GM12892 (cell line): ENCODE results near the gene UQCRFS1.
"Not testable (repeated sequence)": the region's sequence is repeated elsewhere in the genome, so short reads cannot be mapped to it uniquely, and the experiment has no call there.

Source experiments
- POLR2A ChIP-seq: IDR thresholded peaks from 2 replicates; pipeline ENCODE4 v1.6.1; 2011; ENCODE audit warnings: low read depth, low read length, control low read depth
- POLR2AphosphoS5 ChIP-seq: IDR thresholded peaks from 2 replicates; pipeline ENCODE4 v1.6.1; 2011; ENCODE audit warnings: low read depth, low read length, control low read depth
- TAF1 ChIP-seq: IDR thresholded peaks from 2 replicates; pipeline ENCODE4 v1.6.1; 2011; ENCODE audit warnings: low read depth, mild to moderate bottlenecking, control low read depth, low read length, borderline replicate concordance

- not testable (repeated sequence) for TF ChIP-seq POLR2A, POLR2AphosphoS5, TAF1
Observed at GRCh38 chr19:29211041-29211440, 1.9 kb downstream of the UQCRFS1 start.
